ENCODE data around the gene WNT6. TPM values are rescaled to one million over a fixed set of nuclear protein-coding genes. Genes with fewer than 3 reads are reported as not detected.
A peak's percentile ranks its signal among the peaks of the same experiment; 100 is the strongest.

WNT6 gene
- total and polyA plus RNA-seq, 12 donors = 0.06 to 2.2 (median 0.67) TPM; not detected in 2

DNA sequence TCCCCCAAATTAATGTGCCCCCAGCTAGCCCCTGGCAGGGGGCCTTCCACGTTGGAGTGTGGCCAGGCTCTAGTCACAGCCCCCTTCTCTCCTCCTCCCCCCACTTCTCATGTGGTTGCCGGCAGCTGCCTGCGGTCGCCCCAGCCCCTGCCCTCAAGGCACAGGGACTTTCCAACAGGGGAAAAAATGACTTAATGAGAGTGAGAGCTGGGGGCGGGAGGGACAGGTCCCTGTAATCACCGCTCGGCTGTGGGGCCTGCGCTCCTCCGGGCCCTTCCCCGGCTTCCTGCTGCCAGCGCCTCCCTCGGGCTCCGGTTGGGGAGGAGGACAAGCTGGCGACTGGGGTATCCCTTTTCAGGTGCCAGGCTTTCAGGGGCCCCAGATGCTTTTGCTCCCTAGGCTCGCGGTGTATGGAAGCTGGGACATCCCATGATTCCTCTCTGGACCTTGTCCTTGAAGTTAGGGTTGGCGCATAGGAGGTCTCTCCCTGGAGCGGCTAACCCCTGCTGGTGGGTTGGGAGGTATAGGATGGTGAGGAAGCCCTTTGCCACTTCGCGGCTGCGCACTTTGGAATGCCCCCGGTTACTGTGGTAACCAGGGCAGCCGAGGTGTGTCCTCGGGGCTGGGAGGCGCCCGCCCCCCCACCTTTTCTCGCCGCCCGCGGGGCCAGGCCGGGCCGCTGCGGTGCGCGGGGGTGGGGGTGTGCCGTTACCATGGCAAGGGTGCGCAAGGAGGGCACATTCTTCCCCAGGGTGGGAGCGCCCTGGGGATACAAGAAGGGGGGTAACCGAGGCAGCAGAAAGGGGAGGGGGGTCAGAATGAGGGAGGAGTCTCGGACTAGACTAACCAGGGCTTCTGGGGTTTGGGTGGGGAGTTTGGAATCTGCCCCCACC, 37.1 kb downstream of the WNT6 start:
- H3K27me3 ChIP-seq = peaks cover 59% of the 10 kb centered on the region
- no peak for TF ChIP-seq POLR2A (IDR thresholded peaks at IDR 0.05)
- TF ChIP-seq, protein P1, sequence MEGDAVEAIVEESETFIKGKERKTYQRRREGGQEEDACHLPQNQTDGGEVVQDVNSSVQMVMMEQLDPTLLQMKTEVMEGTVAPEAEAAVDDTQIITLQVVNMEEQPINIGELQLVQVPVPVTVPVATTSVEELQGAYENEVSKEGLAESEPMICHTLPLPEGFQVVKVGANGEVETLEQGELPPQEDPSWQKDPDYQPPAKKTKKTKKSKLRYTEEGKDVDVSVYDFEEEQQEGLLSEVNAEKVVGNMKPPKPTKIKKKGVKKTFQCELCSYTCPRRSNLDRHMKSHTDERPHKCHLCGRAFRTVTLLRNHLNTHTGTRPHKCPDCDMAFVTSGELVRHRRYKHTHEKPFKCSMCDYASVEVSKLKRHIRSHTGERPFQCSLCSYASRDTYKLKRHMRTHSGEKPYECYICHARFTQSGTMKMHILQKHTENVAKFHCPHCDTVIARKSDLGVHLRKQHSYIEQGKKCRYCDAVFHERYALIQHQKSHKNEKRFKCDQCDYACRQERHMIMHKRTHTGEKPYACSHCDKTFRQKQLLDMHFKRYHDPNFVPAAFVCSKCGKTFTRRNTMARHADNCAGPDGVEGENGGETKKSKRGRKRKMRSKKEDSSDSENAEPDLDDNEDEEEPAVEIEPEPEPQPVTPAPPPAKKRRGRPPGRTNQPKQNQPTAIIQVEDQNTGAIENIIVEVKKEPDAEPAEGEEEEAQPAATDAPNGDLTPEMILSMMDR (IDR thresholded peaks at IDR 0.05) = no peak
- peak overlapping the region in 1 of 4 donors; percentile 16 for H3K4me3 ChIP-seq
- H3K9me3 ChIP-seq (replicated peaks in 1 of 3) = no peaks in the 10 kb centered on the region
- H3K4me1 ChIP-seq (replicated peaks in 1 of 2) = peaks cover 6 to 21% of the 10 kb centered on the region in 2 donors
- peak in 1 of 7 donors; percentile 51 for DNase-seq
- intact Hi-C loops (cut with DNase I) = loop anchor here in 1 of 2 donors (5.0 kb wide), 1 partner anchor 44 kb away; no protein-coding TSS in a partner anchor
- 0 to 17% (median 2%) methylated on average over 6 to 40 of the region's 40 CpGs for WGBS, 4 donors
- H3K27ac ChIP-seq = no peak overlapping the region
- H3K36me3 ChIP-seq (replicated peaks in 1 of 2) = no peaks in the 10 kb centered on the region

- Histone ChIP-seq H3K9me3 (replicated peaks in 1 of 3) (no peaks in the 10 kb centered on the region), H3K27ac (no peak overlapping the region), H3K4me3 (peak overlapping the region in 1 of 4 donors; percentile 16), H3K27me3 (peaks cover 67% of the 10 kb centered on the region), H3K36me3 (replicated peaks in 1 of 2) (no peaks in the 10 kb centered on the region), H3K4me1 (replicated peaks in 1 of 2) (peaks cover 6 to 21% of the 10 kb centered on the region in 2 donors)
- WGBS, 4 donors = 2 to 8% (median 7%) methylated on average over 7 to 34 of the region's 34 CpGs
- intact Hi-C loops (cut with DNase I) = loop anchor here in 1 of 2 donors (5.0 kb wide), 1 partner anchor 45 kb away; no protein-coding TSS in a partner anchor
- TF ChIP-seq, protein P1 (IDR thresholded peaks at IDR 0.05) = no peak
- TF ChIP-seq POLR2A (IDR thresholded peaks at IDR 0.05) = no peak
- DNase-seq = peak in 1 of 7 donors; percentile 29
These were observed 37.9 kb downstream of the WNT6 start for GRCh38 chr2:218897394-218898108.

DNA sequence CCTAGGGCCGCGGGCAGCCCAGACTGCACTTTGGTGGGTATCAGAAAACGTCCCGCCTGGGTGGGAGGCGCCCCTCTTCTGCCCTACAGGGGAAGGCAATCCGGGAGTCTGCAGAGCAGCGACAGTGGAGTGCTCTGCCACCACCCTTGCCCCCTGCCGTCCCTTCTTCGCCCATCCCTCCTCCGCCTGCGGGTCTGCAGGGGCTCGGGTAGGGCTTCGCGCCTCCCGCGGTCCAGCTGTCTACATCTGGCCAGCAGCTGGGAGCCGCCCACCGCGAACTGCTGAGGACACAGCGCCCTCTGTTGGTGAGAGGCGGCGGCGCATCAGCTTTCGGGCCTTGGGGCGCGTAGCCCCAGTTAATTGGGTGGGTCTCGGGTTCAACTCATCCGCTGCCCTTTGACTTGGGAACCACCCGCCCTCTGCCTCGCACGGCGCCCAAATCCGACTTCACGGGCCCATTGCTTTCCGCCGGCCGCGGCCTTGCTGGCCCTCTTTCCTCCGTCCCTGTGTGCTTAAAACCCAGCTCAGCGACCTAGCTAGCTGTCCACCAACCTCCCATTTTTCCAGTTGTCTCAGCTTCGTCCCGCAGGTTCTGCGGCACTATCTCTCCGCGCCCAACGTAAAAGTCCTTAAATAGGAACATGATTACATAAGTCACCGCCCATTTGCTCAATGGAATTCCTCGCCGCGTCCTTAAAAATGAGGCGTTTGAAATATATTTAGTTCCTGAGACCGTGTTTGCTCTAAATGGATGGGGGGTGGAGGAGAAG, 38.7 kb downstream of the WNT6 start:
- H3K27ac ChIP-seq = no peak overlapping the region
- intact Hi-C loops (cut with DNase I) = loop anchor here in 1 of 2 donors (5.0 kb wide), 1 partner anchor 46 kb away; no protein-coding TSS in a partner anchor
- 3 to 8% (median 5%) methylated on average over 24 to 52 of the region's 52 CpGs for WGBS, 4 donors
- peaks cover 0 to 14% of the 10 kb centered on the region in 2 donors for H3K4me1 ChIP-seq (replicated peaks in 1 of 2)
- no peaks in the 10 kb centered on the region for H3K36me3 ChIP-seq (replicated peaks in 1 of 2)
- no peaks in the 10 kb centered on the region for H3K9me3 ChIP-seq (replicated peaks in 1 of 3)
- TF ChIP-seq, protein P1 (IDR thresholded peaks at IDR 0.05) = peak; percentile 83 to 98 (median 94)
- no peak for TF ChIP-seq POLR2A (IDR thresholded peaks at IDR 0.05)
- H3K4me3 ChIP-seq = no peak overlapping the region
- H3K27me3 ChIP-seq = peaks cover 74% of the 10 kb centered on the region
- peak; percentile 39 to 77 (median 65) for DNase-seq
